HG03457 (cell line): ENCODE data around the gene JAKMIP1.
"Not testable (repeated sequence)": the region's sequence is repeated elsewhere in the genome, so short reads cannot be mapped to it uniquely, and the experiment has no call there.

ENCODE experiments used
- ATAC-seq: cut with Tn5 transposase; IDR thresholded peaks from one replicate; pipeline ENCODE4 v1.9.1; 2021; ENCODE audit warnings: moderate number of reproducible peaks; ENCODE audit not compliant: unreplicated experiment

The JAKMIP1 gene

DNA sequence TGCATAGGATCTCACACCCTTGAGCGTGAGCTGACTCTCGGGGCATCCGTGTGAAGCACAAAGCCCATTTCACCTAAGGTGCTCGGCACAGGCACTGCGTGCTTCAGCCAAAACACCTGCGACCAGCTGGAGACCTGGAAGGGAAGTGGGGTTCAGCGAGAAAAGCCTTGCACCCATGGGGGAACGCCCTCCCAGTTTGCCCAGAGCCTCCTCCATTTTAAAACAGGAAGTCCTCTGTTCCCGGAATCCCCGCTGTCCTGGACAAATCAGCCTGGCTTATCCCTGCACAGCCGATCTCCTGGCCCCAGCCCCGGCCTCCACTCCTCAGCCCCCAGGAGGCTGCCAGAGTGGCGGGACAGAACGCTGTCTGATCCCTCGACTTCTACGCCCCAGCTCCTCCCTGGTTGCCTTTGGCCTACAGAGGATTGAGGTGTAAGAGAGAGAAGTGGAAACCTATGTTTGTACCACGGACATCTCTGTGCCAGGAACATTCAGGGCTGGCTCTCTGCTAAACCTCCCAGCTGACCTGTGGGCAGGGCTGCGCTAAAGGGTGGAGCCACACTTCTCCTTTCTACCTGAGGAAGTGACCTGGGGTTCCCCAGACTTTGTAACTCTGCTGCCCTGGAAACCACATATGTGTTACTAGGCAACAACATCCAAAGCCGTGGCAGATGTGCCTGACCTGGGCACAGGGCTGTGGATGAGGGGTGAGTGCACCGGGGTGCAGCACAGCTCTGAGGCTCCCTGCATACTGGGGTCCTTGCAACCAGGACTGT lies 178.3 kb downstream of the JAKMIP1 start:
- ATAC-seq, result no peak

DNA sequence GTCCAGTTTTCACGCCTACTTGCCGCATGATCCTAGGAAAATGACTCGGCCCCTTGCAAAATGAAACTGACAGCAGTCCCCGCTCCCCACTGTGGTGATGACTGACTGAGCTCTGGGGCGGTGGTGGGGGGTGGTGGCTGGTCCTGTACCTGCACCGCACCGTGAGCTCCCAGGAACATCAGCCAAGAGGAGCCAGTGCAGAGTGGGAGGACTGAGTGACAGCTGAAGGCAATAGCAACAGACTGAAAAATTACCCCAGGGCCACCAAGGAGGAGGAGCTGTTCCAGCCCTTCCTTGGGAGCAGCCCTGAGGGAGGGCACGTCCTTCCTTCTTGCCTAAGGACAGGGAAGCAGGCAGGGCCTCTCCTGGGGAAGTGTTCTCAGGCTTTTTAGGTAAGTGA lies 179.7 kb downstream of the JAKMIP1 start:
- ATAC-seq, result no peak

DNA sequence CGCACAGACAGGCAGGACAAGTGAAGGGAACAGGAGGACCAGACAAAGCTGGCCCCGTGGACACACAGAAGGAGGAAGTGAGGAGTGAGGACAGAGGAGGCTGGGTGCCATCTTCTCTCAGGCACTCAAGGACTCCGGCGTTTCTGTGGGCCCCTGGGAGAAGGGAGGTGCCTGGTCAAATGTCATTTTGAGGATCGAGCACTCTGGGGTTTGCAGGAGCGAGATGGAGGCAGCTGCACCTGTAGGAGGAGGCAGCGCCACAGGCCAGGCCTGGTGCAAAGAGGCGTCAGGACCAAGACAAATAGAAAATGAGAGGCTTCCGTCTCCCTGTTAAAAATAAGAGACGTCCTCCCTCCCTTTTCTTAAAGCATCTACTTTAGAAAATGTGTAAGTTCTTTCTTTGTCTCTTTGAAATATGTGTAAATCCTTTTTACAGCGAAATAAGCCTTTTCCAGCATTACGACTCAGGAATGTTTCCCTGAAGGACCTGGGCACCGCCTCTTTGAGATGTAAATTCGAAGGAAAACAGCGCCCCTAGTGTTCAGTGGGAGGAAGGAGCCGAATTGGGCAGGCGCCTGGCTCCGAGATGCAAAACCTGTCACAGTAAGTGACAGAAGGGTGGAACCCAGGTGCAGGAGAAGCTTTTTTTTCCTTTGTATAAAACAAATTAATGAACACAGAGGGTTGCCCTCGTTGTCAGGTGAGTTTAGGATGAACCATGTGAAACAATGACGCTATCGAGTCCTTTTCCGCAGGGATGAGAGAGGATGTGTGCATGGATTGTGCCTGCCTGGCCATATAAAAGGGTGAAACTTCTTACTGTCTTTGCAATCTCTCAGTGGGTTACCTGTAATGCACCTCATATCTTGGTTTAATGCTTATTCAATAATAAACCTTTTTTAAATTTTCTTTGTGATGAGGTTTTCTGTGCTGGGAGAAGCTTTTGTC lies 180.8 kb downstream of the JAKMIP1 start:
- no peak for ATAC-seq

DNA sequence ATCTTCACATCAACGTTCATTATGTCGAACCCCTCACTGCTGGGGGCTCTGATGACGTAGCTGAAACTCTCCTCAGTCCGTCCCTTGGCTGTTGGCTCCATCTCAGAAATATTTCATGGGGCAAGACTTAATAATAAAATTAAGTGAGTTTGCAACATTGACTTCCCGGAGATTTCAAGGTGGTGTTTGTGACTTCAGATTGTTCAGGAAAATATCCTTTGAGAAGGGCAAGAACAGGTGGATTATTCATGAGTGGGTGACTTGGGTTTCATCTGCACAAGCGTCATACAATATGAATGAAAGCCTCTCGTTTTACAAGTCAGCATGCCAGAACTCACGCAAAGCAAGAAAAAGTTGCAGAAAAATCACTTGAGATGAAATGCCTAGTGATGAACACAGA lies 182.0 kb downstream of the JAKMIP1 start, which contains the start of gene C4orf50:
Gene C4orf50, minus strand, starts transcription at position 101 of the 400 bp plus-strand sequence.
- ATAC-seq, result no peak

DNA sequence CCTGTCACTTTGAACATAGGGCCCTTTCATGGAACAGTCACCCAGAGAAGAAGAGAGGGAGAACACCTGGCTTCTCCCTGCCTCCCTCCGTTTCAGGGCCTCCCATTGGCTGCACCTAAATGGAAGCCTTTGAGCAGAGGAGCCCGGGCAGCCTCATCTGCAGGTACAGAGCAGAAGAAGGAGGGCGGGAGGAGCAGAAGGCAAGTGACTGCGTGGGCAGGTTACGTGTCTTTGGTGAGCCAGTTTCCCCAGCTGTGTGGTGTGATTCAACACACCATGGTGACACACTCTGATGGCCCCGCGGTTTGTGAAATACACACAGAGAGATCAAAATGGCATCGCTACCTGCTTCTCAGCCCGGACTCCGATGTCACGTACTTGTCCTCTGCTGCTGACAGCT lies 182.5 kb downstream of the JAKMIP1 start:
- ATAC-seq, result no peak

DNA sequence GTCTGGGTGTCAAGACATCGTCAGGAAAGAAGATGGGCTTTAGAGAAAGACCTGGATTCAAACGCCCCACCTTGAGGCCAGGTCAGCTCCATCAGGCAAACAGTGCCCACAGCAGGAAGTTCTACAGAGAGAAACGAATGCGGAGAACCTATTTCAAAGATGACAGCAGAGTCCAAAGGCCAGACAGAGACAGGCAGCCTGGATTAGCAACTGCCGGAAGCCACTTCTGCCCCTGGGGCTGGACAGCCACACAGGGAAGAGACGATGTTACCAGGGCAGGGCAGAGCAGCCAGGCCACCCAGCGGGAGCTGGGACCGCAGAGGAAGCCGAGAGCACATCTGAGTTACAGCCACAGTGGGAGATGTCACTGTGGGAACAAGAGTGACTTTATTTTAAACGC lies 183.3 kb downstream of the JAKMIP1 start:
- ATAC-seq, result no peak

DNA sequence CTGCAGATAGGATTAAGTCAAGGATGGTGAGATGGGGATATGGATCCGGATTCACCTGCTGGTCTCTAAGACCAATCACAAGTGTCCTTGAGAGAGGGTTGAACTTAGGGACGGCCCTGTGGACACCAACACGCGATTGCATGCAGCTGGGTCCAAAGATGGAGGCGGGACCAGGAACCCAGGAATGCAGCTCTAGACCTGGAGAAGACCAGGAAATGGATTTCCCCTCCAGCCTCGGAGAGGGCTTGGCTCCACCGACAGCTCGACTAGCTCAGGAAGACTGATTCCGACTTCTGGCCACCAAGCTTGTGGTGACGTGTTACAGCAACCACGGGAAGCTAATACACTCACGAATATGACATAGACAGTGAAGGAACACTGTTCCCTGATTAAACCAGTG lies 186.8 kb downstream of the JAKMIP1 start:
- ATAC-seq, result no peak

DNA sequence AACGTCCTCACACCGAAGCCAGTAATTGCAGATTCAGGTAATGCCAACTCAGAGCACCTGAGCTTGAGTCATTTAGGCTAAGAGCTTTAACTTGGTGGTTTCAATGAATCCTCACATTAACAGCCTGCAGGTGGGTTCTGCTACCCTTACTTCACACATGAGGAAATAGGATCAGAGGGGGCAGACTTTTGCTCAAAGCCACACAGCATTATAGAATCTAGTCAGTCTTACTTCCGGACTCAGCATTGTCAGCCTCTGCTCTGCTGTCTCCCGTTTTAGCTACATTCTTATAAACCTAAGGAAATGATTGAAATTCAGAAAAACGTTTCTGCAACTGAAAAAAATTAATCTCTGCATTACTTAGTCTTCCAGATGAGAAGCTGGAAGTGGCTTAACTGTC lies 188.1 kb downstream of the JAKMIP1 start:
- no peak for ATAC-seq

DNA sequence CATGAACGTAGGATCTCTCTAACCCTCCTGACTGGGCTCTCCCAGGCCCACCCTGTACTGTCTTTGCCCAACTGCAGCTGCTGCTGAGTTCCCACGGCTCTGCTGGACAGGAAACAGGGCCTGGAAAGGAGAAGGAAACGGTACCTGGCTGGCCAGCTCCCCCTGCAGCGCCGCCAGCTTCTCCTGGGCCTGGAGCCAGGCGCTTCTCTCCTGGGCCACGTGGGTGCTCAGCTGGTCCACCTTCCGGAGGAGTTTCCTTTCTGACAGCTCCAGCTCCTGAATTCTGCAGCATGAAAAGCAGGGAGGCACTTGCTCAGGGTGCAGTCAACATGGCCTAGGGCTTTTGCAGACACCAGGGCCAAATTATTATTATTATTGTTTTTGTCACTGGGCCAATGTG lies 188.7 kb downstream of the JAKMIP1 start:
- no peak for ATAC-seq

DNA sequence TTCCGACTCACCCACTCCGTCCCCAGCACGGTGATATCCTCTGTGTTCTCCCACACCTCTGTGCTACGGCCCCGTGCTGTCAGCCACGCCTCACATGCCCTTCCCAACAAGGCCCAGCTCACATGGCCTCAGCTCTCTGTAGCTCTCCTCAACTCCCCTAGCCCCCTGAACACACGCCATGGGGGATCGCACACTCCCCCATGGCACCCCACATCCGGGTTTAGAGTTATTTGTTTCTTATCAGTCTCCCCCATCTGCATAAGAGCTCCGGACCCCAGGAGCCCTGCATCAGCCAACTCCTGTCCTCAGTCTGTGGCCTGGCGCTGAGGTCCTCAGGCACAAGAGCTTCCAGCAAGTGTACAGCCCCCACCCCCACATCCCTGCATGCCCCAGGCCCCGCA lies 189.1 kb downstream of the JAKMIP1 start:
- ATAC-seq, result no peak

DNA sequence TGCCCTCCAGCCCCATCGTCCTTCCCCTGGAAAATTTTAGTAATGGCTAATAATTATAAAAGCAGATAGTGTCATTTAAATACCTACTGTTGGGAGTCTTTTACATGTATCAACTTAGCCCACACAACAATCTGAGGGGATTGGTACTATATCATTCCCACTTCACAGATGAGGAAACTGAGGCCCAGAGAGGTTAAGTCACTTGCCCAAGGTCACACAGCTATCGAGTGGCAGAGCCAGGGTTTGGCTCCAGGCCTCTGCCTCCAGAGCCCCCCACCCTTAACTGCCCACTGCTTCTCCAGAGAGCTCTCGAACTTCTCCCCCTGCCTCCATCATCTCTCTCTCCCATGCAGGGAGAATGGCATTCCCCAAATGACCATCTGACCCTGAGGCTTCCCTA lies 189.6 kb downstream of the JAKMIP1 start:
- no peak for ATAC-seq

DNA sequence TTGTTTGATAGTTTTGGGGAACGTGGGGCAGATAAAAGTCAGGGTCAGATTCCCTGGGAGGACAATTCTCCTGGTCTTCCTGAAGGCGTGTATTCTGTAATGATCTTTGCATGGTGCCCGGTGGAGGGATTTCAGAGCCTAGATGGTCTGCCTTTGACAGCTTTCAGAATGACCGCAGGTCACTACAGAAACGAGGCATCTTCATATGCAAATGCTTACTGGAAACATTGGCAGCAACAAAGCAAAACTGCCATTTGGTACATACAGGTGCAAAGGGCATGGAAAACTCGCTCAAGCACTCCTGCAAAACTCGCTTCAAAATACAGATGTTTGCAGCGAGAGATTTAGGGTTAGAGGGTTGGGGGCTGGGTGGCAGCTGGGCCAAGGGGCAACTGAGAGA lies 190.9 kb downstream of the JAKMIP1 start:
- ATAC-seq, result no peak

DNA sequence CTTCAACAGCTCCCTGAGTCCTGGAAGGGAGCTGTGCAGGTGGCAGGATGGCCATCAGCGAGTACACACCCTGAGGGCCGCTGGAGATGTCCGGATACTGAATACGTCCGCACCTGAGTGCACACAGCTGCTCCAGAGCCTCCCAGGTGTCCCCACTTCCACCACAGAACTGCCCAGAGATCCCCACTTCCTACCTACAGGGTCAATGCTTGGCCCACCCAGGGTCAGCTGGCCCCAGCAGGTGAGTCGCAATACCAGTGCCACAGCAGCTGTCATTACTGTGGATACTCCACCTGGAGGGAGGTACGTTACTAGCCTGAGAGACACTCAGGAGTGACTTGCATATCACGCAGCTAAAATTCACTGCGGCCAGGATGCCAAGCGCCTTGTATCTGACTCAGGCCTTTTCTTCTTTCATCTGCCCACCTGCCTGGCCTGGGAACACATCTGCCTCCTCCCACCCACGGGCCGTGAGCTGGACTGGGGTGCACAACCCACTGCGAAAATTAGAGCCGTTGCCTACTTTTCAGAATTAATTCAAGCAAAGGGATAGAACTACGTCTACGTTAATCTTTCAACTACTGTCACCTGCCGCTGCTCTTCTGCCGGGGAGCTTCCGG lies 191.5 kb downstream of the JAKMIP1 start:
- no peak for ATAC-seq

DNA sequence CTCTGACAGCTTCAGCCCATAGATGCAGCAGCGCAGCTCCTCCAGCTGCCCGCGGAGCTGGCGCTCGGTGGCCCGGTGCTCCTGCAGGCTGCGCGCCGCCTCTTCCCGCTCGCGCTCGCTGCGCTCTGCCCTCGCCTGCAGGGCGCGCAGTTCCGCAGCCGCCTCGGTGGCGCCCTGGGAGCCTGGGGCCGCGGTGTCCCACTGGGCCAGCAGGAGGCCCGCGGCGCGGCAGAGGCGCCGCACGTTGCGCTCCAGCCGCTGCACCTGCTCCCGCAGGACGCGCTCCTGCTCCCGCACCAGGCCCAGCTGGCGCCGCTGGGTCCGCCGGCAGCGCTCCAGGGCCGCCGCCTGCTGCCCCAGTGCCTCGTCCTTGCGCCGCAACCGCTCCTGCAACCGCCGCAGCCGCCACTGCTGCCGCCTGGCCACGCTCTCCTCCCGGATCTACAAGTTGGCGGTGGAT lies 192.2 kb downstream of the JAKMIP1 start:
- ATAC-seq, result no peak

DNA sequence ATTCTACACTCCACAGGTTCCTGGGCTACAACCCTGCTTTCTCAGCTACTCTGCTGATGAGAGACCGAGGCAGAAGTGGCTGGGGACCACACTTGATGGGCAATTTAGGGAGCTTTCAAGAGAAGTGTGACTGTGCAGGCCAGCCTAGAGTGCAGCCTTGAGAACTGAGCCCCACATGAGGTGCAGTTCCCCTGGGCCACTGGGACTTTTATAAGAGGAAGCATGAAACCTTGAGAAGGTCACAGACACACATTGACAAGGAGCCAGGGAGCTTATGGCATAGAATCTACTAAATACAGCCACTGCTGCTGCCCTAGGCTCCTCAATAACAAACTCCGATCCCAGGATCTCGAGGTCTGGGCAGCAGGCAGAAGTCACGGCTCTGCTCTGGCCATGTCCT lies 195.2 kb downstream of the JAKMIP1 start:
- no peak for ATAC-seq

DNA sequence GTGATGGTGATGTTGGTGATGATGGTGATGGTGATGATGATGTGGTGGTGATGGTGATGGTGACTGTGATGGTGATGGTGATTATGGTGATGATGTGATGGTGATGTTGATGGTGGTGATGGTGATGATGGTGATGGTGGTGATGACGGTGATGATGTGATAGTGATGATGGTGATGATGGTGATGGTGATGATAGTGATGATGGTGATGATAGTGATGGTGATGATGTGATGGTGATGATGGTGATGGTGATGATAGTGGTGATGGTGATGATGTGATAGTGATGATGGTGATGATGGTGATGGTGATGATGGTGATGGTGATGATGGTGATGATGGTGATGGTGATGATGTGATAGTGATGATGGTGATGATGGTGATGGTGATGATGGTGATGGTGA lies 196.9 kb downstream of the JAKMIP1 start:
- not testable (repeated sequence) for ATAC-seq

DNA sequence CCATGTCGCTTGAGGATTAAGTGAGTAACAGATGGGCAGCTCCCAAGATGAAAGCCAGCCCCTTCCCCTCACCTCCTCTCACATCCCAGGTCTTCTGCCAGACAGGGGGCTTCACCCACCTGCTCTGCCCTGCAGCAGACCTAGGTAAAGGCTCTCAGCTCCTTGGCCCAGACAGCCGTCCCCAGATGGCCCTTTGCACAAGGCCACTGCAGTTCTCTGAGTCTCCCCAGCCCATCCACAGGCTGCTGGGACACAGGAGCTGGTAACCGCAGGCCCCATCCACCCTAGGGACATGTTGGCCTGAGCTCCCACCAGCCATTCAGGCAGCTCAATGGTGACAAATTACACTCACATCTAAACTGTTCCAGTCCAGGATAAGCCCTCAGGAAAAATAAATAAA lies 197.4 kb downstream of the JAKMIP1 start:
- ATAC-seq, result no peak

DNA sequence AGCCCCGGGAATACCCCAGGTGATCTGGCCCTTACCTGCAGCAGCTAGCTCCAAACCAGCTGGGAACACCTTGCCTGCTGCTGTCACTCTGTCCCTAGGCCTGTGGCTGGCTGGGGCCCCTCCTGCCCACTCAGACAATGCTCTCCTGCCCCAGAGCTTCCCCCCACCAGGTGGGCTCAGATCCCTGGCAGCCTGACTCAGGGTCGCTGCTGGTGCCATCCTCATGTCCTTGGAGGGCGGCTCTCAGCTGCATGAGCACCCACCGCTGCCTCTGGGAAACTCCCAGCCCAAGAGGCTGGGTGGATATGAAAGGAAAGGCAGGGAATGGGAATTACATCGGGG lies 197.9 kb downstream of the JAKMIP1 start:
- no peak for ATAC-seq

DNA sequence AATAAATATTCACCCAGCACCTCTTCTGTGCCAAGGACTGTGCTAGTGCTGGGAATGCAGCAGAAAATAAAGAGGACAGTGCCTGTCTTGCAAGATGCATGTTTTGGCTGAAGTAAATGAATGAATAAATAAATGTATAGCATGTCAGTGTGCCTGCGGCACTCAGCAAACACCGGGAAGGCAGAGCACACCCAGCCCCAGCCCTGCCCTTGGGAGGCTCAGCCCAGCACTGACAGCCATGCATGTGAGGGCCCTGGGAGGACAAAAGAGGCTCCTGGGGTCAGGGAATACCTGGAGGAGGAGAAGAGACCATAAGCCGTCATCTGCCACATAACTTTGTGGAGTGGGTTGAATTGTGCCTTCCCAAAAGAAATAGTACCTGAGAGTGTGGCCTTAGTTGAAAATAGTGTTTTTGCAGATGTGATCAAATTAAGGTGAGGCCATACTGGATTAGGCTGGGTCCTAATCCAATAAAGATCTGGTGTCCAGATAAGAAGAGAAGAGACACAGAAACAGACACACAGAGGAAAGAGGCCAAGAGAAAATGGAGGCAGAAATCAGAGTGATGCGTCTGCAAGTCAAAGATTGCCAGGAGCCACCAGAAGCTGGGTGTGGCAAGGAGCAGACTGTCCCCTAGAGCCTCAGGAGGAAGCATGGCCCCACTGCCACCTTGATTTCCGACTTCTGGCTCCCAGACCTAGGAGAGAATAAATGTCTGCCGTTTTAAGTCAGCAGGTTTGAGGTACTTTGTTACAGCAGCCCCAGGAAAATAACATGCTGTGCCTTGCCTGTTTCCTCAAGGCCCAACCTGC lies 198.5 kb downstream of the JAKMIP1 start:
- ATAC-seq, result no peak

DNA sequence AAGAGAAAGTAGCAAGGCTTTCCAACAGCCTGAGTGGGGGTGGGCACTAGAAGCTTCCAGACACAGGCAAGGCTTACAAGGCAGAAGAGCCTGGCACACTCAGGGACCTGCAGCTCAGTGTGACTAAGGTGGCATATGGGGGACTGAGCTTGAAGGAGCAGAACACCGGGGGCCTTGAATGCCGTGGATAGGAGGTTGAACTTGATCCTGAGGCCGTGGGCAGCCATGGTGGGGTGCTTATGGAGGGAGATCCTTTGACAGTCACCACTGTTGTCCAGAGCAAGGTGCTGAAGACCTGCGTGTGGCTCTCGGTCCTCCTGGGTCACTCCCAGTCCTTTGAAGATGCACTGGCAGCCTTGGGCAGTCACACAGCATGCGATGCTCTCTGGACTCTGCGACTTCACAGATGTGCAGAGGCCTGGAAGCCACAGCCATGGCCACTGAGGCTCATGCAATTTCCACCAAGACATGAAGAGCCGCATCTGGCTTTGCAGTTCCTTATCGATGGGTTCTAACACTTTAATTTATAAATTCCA lies 200.5 kb downstream of the JAKMIP1 start:
- no peak for ATAC-seq
